Left ventricle myocardium inferior (tissue), 1 donor: ENCODE results near the gene KRTAP4-7. TPM values are rescaled to one million over a fixed set of nuclear protein-coding genes. Genes with fewer than 3 reads are reported as not detected.
"Not testable (repeated sequence)": the region's sequence is repeated elsewhere in the genome, so short reads cannot be mapped to it uniquely, and the experiment has no call there.

Experiments used
- DNase-seq: peaks from one replicate; pipeline ENCODE4 v3.0.0-alpha.2; 2020
- H3K27ac ChIP-seq: fragments of 200-600 bp; replicated peaks from 2 replicates; pipeline ENCODE4 v1.8.0; 2021
- H3K27me3 ChIP-seq: fragments of 200-600 bp; 2 replicates; pipeline ENCODE4 v1.8.0; 2021; ENCODE audit warnings: low read depth
- H3K36me3 ChIP-seq: fragments of 200-600 bp; 2 replicates; pipeline ENCODE4 v1.8.0; 2021
- H3K4me1 ChIP-seq: fragments of 200-600 bp; 2 replicates; pipeline ENCODE4 v1.8.0; 2021
- H3K4me3 ChIP-seq: fragments of 200-600 bp; 2 replicates; pipeline ENCODE4 v1.8.0; 2021; ENCODE audit warnings: mild to moderate bottlenecking, moderate library complexity
- H3K9me3 ChIP-seq: fragments of 200-600 bp; replicated peaks from 2 replicates; pipeline ENCODE4 v1.8.0; 2021
- intact Hi-C: fragments of 100-400 bp; cut with micrococcal nuclease; formaldehyde crosslinking; loops from one replicate; pipeline ENCODE4 v1.11.0; 2022
- total RNA-seq: library from RNA; stranded (reverse); fragmentation: NEBNext Ultra II Directional; extraction: Animal tissue kit (Norgen Biotek cat#: 25700); gene quantifications from one replicate; pipeline ENCODE4 v1.2.1, GENCODE V29; 2021
- TF ChIP-seq, protein P1 (sequence below): fragments of 200-600 bp; IDR thresholded peaks from 2 replicates; pipeline ENCODE4 v1.8.0; 2021; ENCODE audit warnings: antibody characterized with exemption, mild to moderate bottlenecking, borderline replicate concordance
- donor health status: DM: no; HTN: yes; CAD: no; lungs with severe emphysema.

Gene KRTAP4-7
- total RNA-seq, 1 donor from 2014 or later, result not detected

GRCh38 chr17:41082626-41083025, 1.3 kb upstream of the KRTAP4-7 start:
- intact Hi-C loops, result no loop called here
- H3K9me3 ChIP-seq, result no peaks in the 10 kb centered on the region
- no peaks in the 10 kb centered on the region for H3K4me1 ChIP-seq
- TF ChIP-seq, protein P1, sequence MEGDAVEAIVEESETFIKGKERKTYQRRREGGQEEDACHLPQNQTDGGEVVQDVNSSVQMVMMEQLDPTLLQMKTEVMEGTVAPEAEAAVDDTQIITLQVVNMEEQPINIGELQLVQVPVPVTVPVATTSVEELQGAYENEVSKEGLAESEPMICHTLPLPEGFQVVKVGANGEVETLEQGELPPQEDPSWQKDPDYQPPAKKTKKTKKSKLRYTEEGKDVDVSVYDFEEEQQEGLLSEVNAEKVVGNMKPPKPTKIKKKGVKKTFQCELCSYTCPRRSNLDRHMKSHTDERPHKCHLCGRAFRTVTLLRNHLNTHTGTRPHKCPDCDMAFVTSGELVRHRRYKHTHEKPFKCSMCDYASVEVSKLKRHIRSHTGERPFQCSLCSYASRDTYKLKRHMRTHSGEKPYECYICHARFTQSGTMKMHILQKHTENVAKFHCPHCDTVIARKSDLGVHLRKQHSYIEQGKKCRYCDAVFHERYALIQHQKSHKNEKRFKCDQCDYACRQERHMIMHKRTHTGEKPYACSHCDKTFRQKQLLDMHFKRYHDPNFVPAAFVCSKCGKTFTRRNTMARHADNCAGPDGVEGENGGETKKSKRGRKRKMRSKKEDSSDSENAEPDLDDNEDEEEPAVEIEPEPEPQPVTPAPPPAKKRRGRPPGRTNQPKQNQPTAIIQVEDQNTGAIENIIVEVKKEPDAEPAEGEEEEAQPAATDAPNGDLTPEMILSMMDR, result no peak
- no peak for DNase-seq
- peaks cover 35% of the 10 kb centered on the region for H3K27me3 ChIP-seq
- H3K27ac ChIP-seq, result no peak overlapping the region
- H3K36me3 ChIP-seq, result no peaks in the 10 kb centered on the region
- no peak overlapping the region for H3K4me3 ChIP-seq

GRCh38 chr17:41083427-41083826, 523 bp upstream of the KRTAP4-7 start:
- H3K9me3 ChIP-seq, intact Hi-C loops, H3K27ac ChIP-seq, H3K36me3 ChIP-seq, DNase-seq, H3K4me1 ChIP-seq, H3K4me3 ChIP-seq: not testable (repeated sequence)
- peaks cover 30% of the 10 kb centered on the region for H3K27me3 ChIP-seq

GRCh38 chr17:41088760-41089352, 4.9 kb downstream of the KRTAP4-7 start:
- H3K27me3 ChIP-seq, H3K9me3 ChIP-seq, intact Hi-C loops, DNase-seq, H3K36me3 ChIP-seq, H3K27ac ChIP-seq, H3K4me3 ChIP-seq, H3K4me1 ChIP-seq: not testable (repeated sequence)

DNA sequence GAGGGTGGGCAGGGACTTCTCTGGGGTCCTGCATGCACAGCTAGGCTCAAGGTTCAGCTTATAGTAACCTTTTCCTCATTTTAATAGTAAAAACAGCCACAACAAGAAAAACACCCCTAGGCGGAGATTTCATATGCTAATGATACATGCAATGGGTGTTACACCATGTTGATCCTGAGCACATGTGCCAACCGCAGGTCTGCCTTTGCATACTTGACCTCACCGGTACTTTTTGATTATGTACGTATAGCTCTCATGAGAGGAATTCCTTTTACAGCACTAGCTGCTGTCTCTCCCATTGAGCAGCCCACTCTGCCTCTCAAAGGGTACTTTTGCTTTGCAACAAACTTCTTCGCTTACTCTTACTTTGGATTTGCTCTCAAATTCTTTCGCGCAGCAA, 12.1 kb downstream of the KRTAP4-7 start:
- Histone ChIP-seq H3K27ac (no peak overlapping the region), H3K4me3 (no peak overlapping the region), H3K4me1 (no peaks in the 10 kb centered on the region), H3K27me3 (peaks cover 41% of the 10 kb centered on the region), H3K9me3 (no peaks in the 10 kb centered on the region), H3K36me3 (no peaks in the 10 kb centered on the region)
- DNase-seq, result no peak
- intact Hi-C loops, result no loop called here
- TF ChIP-seq, protein P1, result no peak

- Histone ChIP-seq H3K4me1 (no peaks in the 10 kb centered on the region), H3K27ac (no peak within 1 kb of the TSS), H3K36me3 (no peaks in the 10 kb centered on the region), H3K9me3 (no peaks in the 10 kb centered on the region), H3K27me3 (peaks cover 50% of the 10 kb centered on the region), H3K4me3 (no peak within 1 kb of the TSS)
- TF ChIP-seq, protein P1, result no peak
- intact Hi-C loops, result no loop called here
- DNase-seq, result no peak
Measured at GRCh38 chr17:41098042-41098441, 14.1 kb downstream of the KRTAP4-7 start, which contains the start of gene KRTAP4-8. KRTAP4-8 (minus strand) TSS chr17:41098142; CDS start chr17:41098084, 58 bp downstream.

GRCh38 chr17:41098481-41098880, 14.5 kb downstream of the KRTAP4-7 start:
- intact Hi-C loops, result no loop called here
- H3K36me3 ChIP-seq, result no peaks in the 10 kb centered on the region
- no peak for DNase-seq
- TF ChIP-seq, protein P1, result no peak
- no peaks in the 10 kb centered on the region for H3K4me1 ChIP-seq
- H3K4me3 ChIP-seq, result no peak overlapping the region
- no peak overlapping the region for H3K27ac ChIP-seq
- peaks cover 50% of the 10 kb centered on the region for H3K27me3 ChIP-seq
- H3K9me3 ChIP-seq, result no peaks in the 10 kb centered on the region

DNA sequence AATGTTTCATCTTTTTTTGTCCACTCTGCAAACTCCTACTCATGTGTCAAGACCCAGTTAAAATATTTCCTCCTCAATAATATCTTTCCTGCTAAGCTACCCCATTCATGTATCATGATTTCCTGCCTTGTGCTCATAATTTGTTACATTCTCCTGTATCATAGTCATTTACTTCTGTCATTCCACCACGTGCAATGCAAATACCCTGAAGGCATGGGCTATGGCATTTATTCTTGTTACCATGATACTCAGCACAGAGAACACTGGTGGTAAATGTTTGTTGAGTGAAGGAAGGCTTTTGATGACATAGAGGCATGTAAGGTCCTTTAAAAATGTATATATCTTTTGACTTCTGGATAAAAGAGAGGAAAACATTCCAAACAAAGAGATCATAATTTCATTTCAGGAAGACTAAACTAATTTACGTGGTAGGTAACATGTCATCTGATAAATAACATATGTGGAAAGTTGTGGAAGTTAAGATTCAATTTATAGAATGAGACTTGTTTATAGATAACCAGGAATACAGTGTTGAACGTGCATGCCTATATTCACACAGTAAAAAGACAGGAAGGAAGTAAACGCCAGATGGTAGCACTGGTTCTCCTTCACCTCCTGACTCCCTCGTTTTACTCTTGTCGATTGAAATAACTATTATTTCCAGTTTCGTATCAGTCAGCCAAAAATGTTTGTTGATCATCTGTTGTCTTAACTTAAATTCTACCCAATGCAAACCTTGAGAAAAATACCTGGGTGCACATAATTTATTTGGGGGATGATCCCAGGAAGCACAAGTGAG, 15.9 kb downstream of the KRTAP4-7 start:
- H3K36me3 ChIP-seq, DNase-seq, H3K9me3 ChIP-seq, H3K4me1 ChIP-seq, intact Hi-C loops, H3K27ac ChIP-seq, H3K4me3 ChIP-seq: not testable (repeated sequence)
- H3K27me3 ChIP-seq, result peaks cover 51% of the 10 kb centered on the region
